GM23338 (cell line): ENCODE measurements around the gene RGS6. TPM values are rescaled to one million over a fixed set of nuclear protein-coding genes. Genes with fewer than 3 reads are reported as not detected.

Experiments
- ATAC-seq: fragments of 200-7000 bp; cut with Tn5 transposase; 3 replicates; pipeline ENCODE4 v1.9.1; 2020
- DNase-seq: peaks from one replicate; pipeline ENCODE4 v3.0.0-alpha.2; 2015; ENCODE audit warnings: low spot score
- H2AFZ ChIP-seq: fragments of 200-600 bp; sonication (generic); 2 replicates; pipeline ENCODE4 v1.8.0; 2016; ENCODE audit warnings: antibody characterized with exemption, mild to moderate bottlenecking, moderate library complexity
- H3F3A ChIP-seq: fragments of 200-600 bp; sonication (generic); replicated peaks from 2 replicates; pipeline ENCODE4 v1.8.0; 2017; ENCODE audit warnings: antibody characterized with exemption, mixed run types, low read depth
- H3K27ac ChIP-seq: fragments of 200-600 bp; sonication (generic); 2 replicates; pipeline ENCODE4 v1.6.1; 2016; ENCODE audit warnings: low read depth
- H3K27me3 ChIP-seq: fragments of 200-600 bp; sonication (generic); 2 replicates; pipeline ENCODE4 v1.8.0; 2016; ENCODE audit warnings: mild to moderate bottlenecking, mixed run types, moderate library complexity; ENCODE audit not compliant: insufficient read depth
- H3K36me3 ChIP-seq: fragments of 200-600 bp; sonication (generic); 2 replicates; pipeline ENCODE4 v1.8.0; 2016; ENCODE audit warnings: mild to moderate bottlenecking; ENCODE audit not compliant: insufficient read depth
- H3K4me1 ChIP-seq: fragments of 200-600 bp; sonication (generic); 2 replicates; pipeline ENCODE4 v1.8.0; 2016; ENCODE audit warnings: mild to moderate bottlenecking, moderate library complexity; ENCODE audit not compliant: insufficient read depth
- H3K4me2 ChIP-seq: fragments of 200-600 bp; sonication (generic); 2 replicates; pipeline ENCODE4 v1.7.1; 2017; ENCODE audit warnings: mixed run types
- H3K4me3 ChIP-seq: fragments of 200-600 bp; sonication (generic); 2 replicates; pipeline ENCODE4 v1.6.1; 2016; ENCODE audit warnings: mixed run types
- H3K79me2 ChIP-seq: fragments of 200-600 bp; sonication (generic); replicated peaks from 2 replicates; pipeline ENCODE4 v1.8.0; 2017; ENCODE audit warnings: mild to moderate bottlenecking; ENCODE audit not compliant: insufficient read depth
- H3K9me2 ChIP-seq: fragments of 200-600 bp; sonication (generic); 2 replicates; pipeline ENCODE4 v1.8.0; 2017; ENCODE audit not compliant: insufficient read depth
- H4K20me1 ChIP-seq: fragments of 200-600 bp; sonication (generic); replicated peaks from 2 replicates; pipeline ENCODE4 v1.8.0; 2017; ENCODE audit warnings: mild to moderate bottlenecking; ENCODE audit not compliant: insufficient read depth
- H3K27ac Mint-ChIP-seq: 2 replicates; pipeline ENCODE4 v1.8.0; 2020; ENCODE audit warnings: inconsistent platforms, mild to moderate bottlenecking, moderate library complexity, mixed read lengths
- H3K27me3 Mint-ChIP-seq: 3 replicates; pipeline ENCODE4 v1.8.0; 2022; ENCODE audit warnings: low read depth, mild to moderate bottlenecking, moderate library complexity, mixed read lengths, inconsistent platforms; ENCODE audit not compliant: insufficient read depth, poor library complexity
- H3K36me3 Mint-ChIP-seq: 3 replicates; pipeline ENCODE4 v1.8.0; 2021; ENCODE audit warnings: low read depth, mild to moderate bottlenecking, inconsistent platforms, moderate library complexity, mixed read lengths
- H3K4me1 Mint-ChIP-seq: 3 replicates; pipeline ENCODE4 v1.8.0; 2020; ENCODE audit warnings: mild to moderate bottlenecking, inconsistent platforms, mixed read lengths
- H3K4me3 Mint-ChIP-seq: 3 replicates; pipeline ENCODE4 v1.8.0; 2021; ENCODE audit warnings: moderate library complexity, mild to moderate bottlenecking, inconsistent platforms, mixed read lengths
- H3K9me3 Mint-ChIP-seq: 3 replicates; pipeline ENCODE4 v1.8.0; 2020; ENCODE audit warnings: moderate library complexity, mild to moderate bottlenecking, inconsistent platforms, mixed read lengths
- CREB1 ChIP-seq: fragments of 250-450 bp; sonication (Bioruptor Pico); IDR thresholded peaks from 2 replicates; pipeline ENCODE4 v1.5.0; 2020; ENCODE audit warnings: low read depth, mild to moderate bottlenecking, moderate library complexity
- EZH2 ChIP-seq: fragments of 200-600 bp; sonication (generic); IDR thresholded peaks from one replicate; pipeline ENCODE4 v1.8.0; 2017; ENCODE audit warnings: antibody characterized with exemption, mild to moderate bottlenecking, low read depth; ENCODE audit not compliant: unreplicated experiment
- EZH2phosphoT487 ChIP-seq: fragments of 200-600 bp; sonication (generic); IDR thresholded peaks from one replicate; pipeline ENCODE4 v1.8.1; 2018; ENCODE audit warnings: antibody characterized with exemption; ENCODE audit not compliant: unreplicated experiment
- JUNB ChIP-seq: IDR thresholded peaks from one replicate; pipeline ENCODE4 v1.6.1; 2016; ENCODE audit warnings: antibody characterized with exemption; ENCODE audit not compliant: unreplicated experiment
- NANOG ChIP-seq: IDR thresholded peaks from 2 replicates; pipeline ENCODE4 v1.6.1; 2016; ENCODE audit warnings: antibody characterized with exemption, borderline replicate concordance
- POLR2AphosphoS5 ChIP-seq: IDR thresholded peaks from 2 replicates; pipeline ENCODE4 v1.6.1; 2016; ENCODE audit warnings: antibody characterized with exemption, low read depth
- STAT1 ChIP-seq: IDR thresholded peaks from one replicate; pipeline ENCODE4 v1.6.1; 2016; ENCODE audit warnings: antibody characterized with exemption; ENCODE audit not compliant: unreplicated experiment
- polyA plus RNA-seq: library from polyadenylated mRNA; unstranded; fragments of >200 nt; fragmentation: Nextera tagmentation; extraction: Ambion mirVana; gene quantifications from 2 replicates; pipeline ENCODE4 v1.2.1, GENCODE V29; 2016
- total RNA-seq: library from RNA; depleted of rRNA; stranded (reverse); fragments of >200 nt; shearing (Covaris generic); gene quantifications from 2 replicates; pipeline ENCODE4 v1.2.3, GENCODE V29; 2014
- TF ChIP-seq, protein P1 (sequence below): IDR thresholded peaks from one replicate; pipeline ENCODE4 v1.6.1; 2018; ENCODE audit warnings: antibody characterized with exemption; ENCODE audit not compliant: unreplicated experiment

The RGS6 gene
- total and polyA plus RNA-seq, 2 experiments from 2014 or later = 0.66 to 0.83 TPM

DNA sequence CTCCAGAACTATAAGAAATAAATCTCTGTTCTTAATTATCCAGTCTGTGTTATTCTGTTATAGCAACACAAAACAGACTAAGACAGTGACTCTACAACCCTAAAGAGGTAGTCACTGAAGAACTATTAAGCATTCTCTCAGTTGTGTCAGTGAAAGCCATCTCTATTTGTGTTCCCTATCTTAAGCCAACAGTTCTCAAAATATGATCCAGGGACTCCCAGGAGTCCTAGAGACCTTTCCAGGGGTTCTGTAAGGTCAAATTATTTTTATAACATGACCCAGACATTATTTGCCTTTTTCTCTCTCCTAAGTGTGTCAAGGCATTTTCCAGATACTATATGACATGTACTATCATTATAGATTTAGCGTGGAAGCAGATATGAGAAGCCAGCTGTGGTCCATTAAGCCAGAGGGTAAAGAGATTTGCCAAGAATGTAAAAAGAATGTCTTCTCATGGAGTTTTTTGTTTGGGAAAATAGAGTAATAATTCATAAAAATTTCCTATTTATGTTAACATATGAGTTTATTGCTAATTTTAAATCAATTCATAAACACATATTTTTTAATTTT, 315.8 kb downstream of the RGS6 start:
- H3K79me2 ChIP-seq = no peaks in the 10 kb centered on the region
- peaks cover 6% of the 10 kb centered on the region; the same call in 1 of the 2 replicates for H3K9me2 ChIP-seq
- H3F3A ChIP-seq = no peaks in the 10 kb centered on the region
- ATAC-seq (no peak), DNase-seq (no peak)
- no peak overlapping the region for H3K27ac Mint-ChIP-seq
- no peak overlapping the region for H2AFZ ChIP-seq
- H3K4me3 ChIP-seq = no peak overlapping the region
- TF ChIP-seq, protein P1, sequence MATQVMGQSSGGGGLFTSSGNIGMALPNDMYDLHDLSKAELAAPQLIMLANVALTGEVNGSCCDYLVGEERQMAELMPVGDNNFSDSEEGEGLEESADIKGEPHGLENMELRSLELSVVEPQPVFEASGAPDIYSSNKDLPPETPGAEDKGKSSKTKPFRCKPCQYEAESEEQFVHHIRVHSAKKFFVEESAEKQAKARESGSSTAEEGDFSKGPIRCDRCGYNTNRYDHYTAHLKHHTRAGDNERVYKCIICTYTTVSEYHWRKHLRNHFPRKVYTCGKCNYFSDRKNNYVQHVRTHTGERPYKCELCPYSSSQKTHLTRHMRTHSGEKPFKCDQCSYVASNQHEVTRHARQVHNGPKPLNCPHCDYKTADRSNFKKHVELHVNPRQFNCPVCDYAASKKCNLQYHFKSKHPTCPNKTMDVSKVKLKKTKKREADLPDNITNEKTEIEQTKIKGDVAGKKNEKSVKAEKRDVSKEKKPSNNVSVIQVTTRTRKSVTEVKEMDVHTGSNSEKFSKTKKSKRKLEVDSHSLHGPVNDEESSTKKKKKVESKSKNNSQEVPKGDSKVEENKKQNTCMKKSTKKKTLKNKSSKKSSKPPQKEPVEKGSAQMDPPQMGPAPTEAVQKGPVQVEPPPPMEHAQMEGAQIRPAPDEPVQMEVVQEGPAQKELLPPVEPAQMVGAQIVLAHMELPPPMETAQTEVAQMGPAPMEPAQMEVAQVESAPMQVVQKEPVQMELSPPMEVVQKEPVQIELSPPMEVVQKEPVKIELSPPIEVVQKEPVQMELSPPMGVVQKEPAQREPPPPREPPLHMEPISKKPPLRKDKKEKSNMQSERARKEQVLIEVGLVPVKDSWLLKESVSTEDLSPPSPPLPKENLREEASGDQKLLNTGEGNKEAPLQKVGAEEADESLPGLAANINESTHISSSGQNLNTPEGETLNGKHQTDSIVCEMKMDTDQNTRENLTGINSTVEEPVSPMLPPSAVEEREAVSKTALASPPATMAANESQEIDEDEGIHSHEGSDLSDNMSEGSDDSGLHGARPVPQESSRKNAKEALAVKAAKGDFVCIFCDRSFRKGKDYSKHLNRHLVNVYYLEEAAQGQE = no peak
- TF ChIP-seq EZH2phosphoT487 = no peak
- H3K27me3 Mint-ChIP-seq = peaks cover 1% of the 10 kb centered on the region
- H3K4me1 Mint-ChIP-seq = peaks cover 23% of the 10 kb centered on the region; the same call in 2 of the 3 replicates
- no peak overlapping the region for H3K27ac ChIP-seq
- no peaks in the 10 kb centered on the region for H3K27me3 ChIP-seq
- peaks cover 28% of the 10 kb centered on the region for H3K4me1 ChIP-seq
- H4K20me1 ChIP-seq = no peaks in the 10 kb centered on the region
- no peaks in the 10 kb centered on the region; the same call in 1 of the 2 replicates for H3K36me3 ChIP-seq
- no peak overlapping the region for H3K4me3 Mint-ChIP-seq
- peaks cover 58% of the 10 kb centered on the region for H3K36me3 Mint-ChIP-seq
- H3K9me3 Mint-ChIP-seq = peaks cover 43% of the 10 kb centered on the region
- H3K4me2 ChIP-seq = no peak overlapping the region

DNA sequence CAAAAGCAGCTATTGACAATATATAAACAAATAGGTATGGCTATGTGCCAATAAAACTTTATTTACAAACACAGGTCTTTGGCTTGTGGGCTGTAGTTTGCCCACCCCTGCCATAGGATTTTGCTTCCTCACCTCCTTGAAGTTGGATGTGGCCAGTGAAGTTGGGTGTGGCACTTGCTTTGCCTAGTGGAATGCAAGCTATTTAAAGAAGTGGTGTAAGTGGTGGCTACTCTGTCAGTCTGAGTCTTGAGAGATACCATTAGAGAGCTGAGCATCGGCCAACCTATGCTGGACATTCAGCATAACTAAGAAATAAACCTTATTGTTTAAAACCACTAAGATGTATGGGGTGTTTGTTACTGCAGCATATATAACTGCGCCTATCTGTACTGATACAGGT, 321.3 kb downstream of the RGS6 start:
- no peaks in the 10 kb centered on the region for H3K79me2 ChIP-seq
- Mint-ChIP-seq H3K27ac (no peak overlapping the region), H3K9me3 (peaks cover 17% of the 10 kb centered on the region), H3K36me3 (peaks cover 33% of the 10 kb centered on the region), H3K27me3 (no peaks in the 10 kb centered on the region), H3K4me1 (peaks cover 23% of the 10 kb centered on the region), H3K4me3 (no peak overlapping the region)
- no peak overlapping the region for H3K27ac ChIP-seq
- peaks cover 12% of the 10 kb centered on the region for H3K36me3 ChIP-seq
- no peaks in the 10 kb centered on the region for H3K27me3 ChIP-seq
- H3K4me1 ChIP-seq = peaks cover 43% of the 10 kb centered on the region
- DNase-seq = no peak
- H3K4me2 ChIP-seq = no peak overlapping the region; the same call in 1 of the 2 replicates
- H3F3A ChIP-seq = no peaks in the 10 kb centered on the region
- no peak overlapping the region for H3K4me3 ChIP-seq
- H4K20me1 ChIP-seq = no peaks in the 10 kb centered on the region
- no peak overlapping the region for H2AFZ ChIP-seq
- no peak for ATAC-seq
- H3K9me2 ChIP-seq = peaks cover 11% of the 10 kb centered on the region
- TF ChIP-seq NANOG (no peak), STAT1 (no peak), CREB1 (no peak), EZH2phosphoT487 (no peak), JUNB (no peak), EZH2 (no peak), POLR2AphosphoS5 (no peak)
- TF ChIP-seq, protein P1 = no peak
